H9 (cell line): ENCODE measurements around the gene BAMBI. TPM values are rescaled to one million over a fixed set of nuclear protein-coding genes. Genes with fewer than 3 reads are reported as not detected.
A peak's percentile ranks its signal among the peaks of the same experiment; 100 is the strongest.

Experiments used
- DNase-seq: peaks from one replicate; pipeline ENCODE4 v3.0.0-alpha.2; 2017
- H2AFZ ChIP-seq: one replicate; pipeline ENCODE4 v1.6.1; 2013; ENCODE audit warnings: mild to moderate bottlenecking, low read length, control low read depth, moderate library complexity
- H2AK5ac ChIP-seq: 2 replicates; pipeline ENCODE4 v1.6.1; 2013; ENCODE audit warnings: low read length, control low read depth, mixed read lengths; ENCODE audit not compliant: insufficient read length
- H2BK120ac ChIP-seq: one replicate; pipeline ENCODE4 v1.6.1; 2013; ENCODE audit warnings: low read depth, mild to moderate bottlenecking, low read length, control low read depth, inconsistent platforms; ENCODE audit not compliant: poor library complexity, severe bottlenecking
- H2BK12ac ChIP-seq: 2 replicates; pipeline ENCODE4 v1.6.1; 2013; ENCODE audit warnings: low read length, control low read depth, mixed read lengths, low read depth; ENCODE audit not compliant: insufficient read length
- H2BK15ac ChIP-seq: 2 replicates; pipeline ENCODE4 v1.6.1; 2013; ENCODE audit warnings: low read depth, low read length, control low read depth
- H2BK20ac ChIP-seq: one replicate; pipeline ENCODE4 v1.6.1; 2013; ENCODE audit warnings: low read depth, mild to moderate bottlenecking, low read length, control low read depth, inconsistent platforms; ENCODE audit not compliant: poor library complexity, severe bottlenecking
- H2BK5ac ChIP-seq: 2 replicates; pipeline ENCODE4 v1.6.1; 2013; ENCODE audit warnings: low read length, control low read depth, mixed read lengths; ENCODE audit not compliant: insufficient read length
- H3K14ac ChIP-seq: 2 replicates; pipeline ENCODE4 v1.6.1; 2013; ENCODE audit warnings: low read length, control low read depth; ENCODE audit not compliant: insufficient read depth
- H3K18ac ChIP-seq: 2 replicates; pipeline ENCODE4 v1.6.1; 2013; ENCODE audit warnings: low read depth, mild to moderate bottlenecking, mixed read lengths, low read length, control low read depth; ENCODE audit not compliant: insufficient read length
- H3K23ac ChIP-seq: 2 replicates; pipeline ENCODE4 v1.6.1; 2013; ENCODE audit warnings: low read length, control low read depth, mixed read lengths, low read depth; ENCODE audit not compliant: insufficient read length
- H3K23me2 ChIP-seq: 2 replicates; pipeline ENCODE4 v1.6.1; 2013; ENCODE audit warnings: low read depth, mild to moderate bottlenecking, mixed read lengths, low read length, control low read depth; ENCODE audit not compliant: insufficient read length, poor library complexity, severe bottlenecking
- H3K27ac ChIP-seq: 2 replicates; pipeline ENCODE4 v1.5.1; 2013; ENCODE audit warnings: low read length, control low read depth, mixed read lengths, low read depth; ENCODE audit not compliant: insufficient read length
- H3K27me3 ChIP-seq: 2 replicates; pipeline ENCODE4 v1.6.1; 2013; ENCODE audit warnings: low read length, control low read depth, inconsistent platforms; ENCODE audit not compliant: insufficient read depth
- H3K4ac ChIP-seq: 2 replicates; pipeline ENCODE4 v1.6.1; 2013; ENCODE audit warnings: low read depth, mild to moderate bottlenecking, control low read depth, inconsistent platforms, low read length, moderate library complexity
- H3K4me1 ChIP-seq: 2 replicates; pipeline ENCODE4 v1.6.1; 2013; ENCODE audit warnings: low read length, control low read depth, inconsistent platforms; ENCODE audit not compliant: insufficient read depth
- H3K4me2 ChIP-seq: 2 replicates; pipeline ENCODE4 v1.6.1; 2013; ENCODE audit warnings: low read length, control low read depth, mixed read lengths; ENCODE audit not compliant: insufficient read length, insufficient read depth
- H3K56ac ChIP-seq: 2 replicates; pipeline ENCODE4 v1.6.1; 2013; ENCODE audit warnings: low read depth, mild to moderate bottlenecking, mixed read lengths, low read length, control low read depth; ENCODE audit not compliant: insufficient read length
- H3K79me1 ChIP-seq: 2 replicates; pipeline ENCODE4 v1.6.1; 2013; ENCODE audit warnings: low read depth, mild to moderate bottlenecking, moderate library complexity, low read length, control low read depth, inconsistent platforms; ENCODE audit not compliant: insufficient read depth, poor library complexity, severe bottlenecking
- H3K79me2 ChIP-seq: 2 replicates; pipeline ENCODE4 v1.6.1; 2013; ENCODE audit warnings: low read length, control low read depth, inconsistent platforms; ENCODE audit not compliant: insufficient read depth
- H3K9ac ChIP-seq: 2 replicates; pipeline ENCODE4 v1.6.1; 2013; ENCODE audit warnings: low read length, control low read depth, mixed read lengths; ENCODE audit not compliant: insufficient read length; ENCODE audit errors: extremely low read depth
- H3K9me3 ChIP-seq: one replicate; pipeline ENCODE4 v1.6.1; 2013; ENCODE audit warnings: low read depth, low read length, inconsistent platforms; ENCODE audit not compliant: control insufficient read depth
- H3T11ph ChIP-seq: one replicate; pipeline ENCODE4 v1.6.1; 2013; ENCODE audit warnings: mild to moderate bottlenecking, low read length, control low read depth, inconsistent platforms
- H4K20me1 ChIP-seq: one replicate; pipeline ENCODE4 v1.6.1; 2013; ENCODE audit not compliant: control insufficient read depth, insufficient read length, insufficient read depth
- H4K5ac ChIP-seq: 2 replicates; pipeline ENCODE4 v1.6.1; 2013; ENCODE audit warnings: low read depth, mild to moderate bottlenecking, mixed read lengths, low read length, control low read depth; ENCODE audit not compliant: insufficient read length
- H4K8ac ChIP-seq: replicated peaks from 2 replicates; pipeline ENCODE4 v1.6.1; 2013; ENCODE audit warnings: low read length, control low read depth, mixed read lengths, low read depth; ENCODE audit not compliant: insufficient read length
- H4K91ac ChIP-seq: 2 replicates; pipeline ENCODE4 v1.6.1; 2013; ENCODE audit warnings: low read depth, mild to moderate bottlenecking, moderate library complexity, mixed read lengths, low read length, control low read depth; ENCODE audit not compliant: insufficient read length
- H3K27ac Mint-ChIP-seq, 3 experiments: 2 replicates in 2 of 3; 3 replicates in 1 of 3; pipeline ENCODE4 v1.8.0; 2020 to 2021; ENCODE audit warnings: mixed read lengths in 3 of 3, mild to moderate bottlenecking in 1 of 3, moderate library complexity in 1 of 3
- H3K27me3 Mint-ChIP-seq: 2 replicates; pipeline ENCODE4 v1.8.0; 2021; ENCODE audit warnings: low read depth, mild to moderate bottlenecking, moderate library complexity, mixed read lengths
- H3K36me3 Mint-ChIP-seq, 3 experiments: 2 replicates in 2 of 3; 3 replicates in 1 of 3; pipeline ENCODE4 v1.8.0; 2020 to 2021; ENCODE audit warnings: low read depth in 3 of 3, mixed read lengths in 3 of 3; ENCODE audit not compliant: insufficient read depth in 1 of 3
- H3K4me1 Mint-ChIP-seq, 2 experiments: 2 replicates each; pipeline ENCODE4 v1.8.0; 2020; ENCODE audit warnings: mixed read lengths in 2 of 2
- H3K4me3 Mint-ChIP-seq, 2 experiments: 2 replicates in 1 of 2; 3 replicates in 1 of 2; pipeline ENCODE4 v1.8.0; 2020 to 2021; ENCODE audit warnings: mild to moderate bottlenecking in 2 of 2, mixed read lengths in 2 of 2, moderate library complexity in 1 of 2
- H3K9me3 Mint-ChIP-seq, 2 experiments: 2 replicates in 1 of 2; 3 replicates in 1 of 2; pipeline ENCODE4 v1.8.0; 2020; ENCODE audit warnings: mild to moderate bottlenecking in 2 of 2, mixed read lengths in 2 of 2, moderate library complexity in 1 of 2
- WGBS: extraction: QIAGEN DNeasy Blood & Tissue Kit; methylation state at CpG from one replicate; pipeline ENCODE4 v1.1.7; 2013; ENCODE audit warnings: missing lambda C conversion rate, low lambda C conversion rate, mixed read lengths; ENCODE audit not compliant: insufficient read length; ENCODE audit errors: extremely low coverage; 5-methylcytosine and 5-hydroxymethylcytosine counted together
- total RNA-seq: library from RNA; stranded (reverse); gene quantifications from 2 replicates; pipeline ENCODE4 v1.2.1, GENCODE V29; 2021
- TF ChIP-seq, protein P1 (sequence below): fragments of 200-600 bp; sonication (generic); conservative IDR thresholded peaks from 3 replicates; pipeline ENCODE4 v1.8.0; 2021; ENCODE audit warnings: antibody characterized with exemption, mild to moderate bottlenecking

Gene BAMBI
- total RNA-seq, 1 experiment from 2014 or later = 16.8 TPM

DNA sequence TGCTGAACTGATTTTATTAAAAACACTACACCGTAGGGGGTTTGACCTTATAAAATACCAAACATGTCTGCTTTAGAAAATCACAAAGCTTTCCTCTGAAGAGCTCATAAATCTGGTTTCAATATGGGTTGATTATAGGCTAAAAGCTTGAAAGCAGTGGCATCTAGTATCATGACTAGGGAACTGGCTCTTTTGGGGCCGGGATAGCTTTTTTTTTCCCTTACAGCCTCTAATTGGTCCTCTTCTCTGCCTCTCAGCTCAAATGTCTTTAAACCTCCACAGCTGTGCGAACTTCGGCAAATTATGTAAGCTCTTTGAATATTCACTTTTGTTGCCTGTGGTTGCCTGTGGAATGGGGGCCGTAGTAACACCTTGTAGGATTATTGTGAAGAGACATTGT, 8.4 kb downstream of the BAMBI start:
- no peak overlapping the region for H2BK15ac ChIP-seq
- no peak overlapping the region for H3K4me2 ChIP-seq
- peaks cover 67 to 68% of the 10 kb centered on the region in 2 experiments for H3K4me1 Mint-ChIP-seq
- TF ChIP-seq, protein P1, sequence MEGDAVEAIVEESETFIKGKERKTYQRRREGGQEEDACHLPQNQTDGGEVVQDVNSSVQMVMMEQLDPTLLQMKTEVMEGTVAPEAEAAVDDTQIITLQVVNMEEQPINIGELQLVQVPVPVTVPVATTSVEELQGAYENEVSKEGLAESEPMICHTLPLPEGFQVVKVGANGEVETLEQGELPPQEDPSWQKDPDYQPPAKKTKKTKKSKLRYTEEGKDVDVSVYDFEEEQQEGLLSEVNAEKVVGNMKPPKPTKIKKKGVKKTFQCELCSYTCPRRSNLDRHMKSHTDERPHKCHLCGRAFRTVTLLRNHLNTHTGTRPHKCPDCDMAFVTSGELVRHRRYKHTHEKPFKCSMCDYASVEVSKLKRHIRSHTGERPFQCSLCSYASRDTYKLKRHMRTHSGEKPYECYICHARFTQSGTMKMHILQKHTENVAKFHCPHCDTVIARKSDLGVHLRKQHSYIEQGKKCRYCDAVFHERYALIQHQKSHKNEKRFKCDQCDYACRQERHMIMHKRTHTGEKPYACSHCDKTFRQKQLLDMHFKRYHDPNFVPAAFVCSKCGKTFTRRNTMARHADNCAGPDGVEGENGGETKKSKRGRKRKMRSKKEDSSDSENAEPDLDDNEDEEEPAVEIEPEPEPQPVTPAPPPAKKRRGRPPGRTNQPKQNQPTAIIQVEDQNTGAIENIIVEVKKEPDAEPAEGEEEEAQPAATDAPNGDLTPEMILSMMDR = no peak
- H3K9ac ChIP-seq = no peak overlapping the region
- no peak overlapping the region for H2BK120ac ChIP-seq
- H3K4ac ChIP-seq = no peak overlapping the region
- peaks cover 13% of the 10 kb centered on the region; the same call in 1 of the 2 replicates for H3K79me2 ChIP-seq
- no peaks in the 10 kb centered on the region for H3K23me2 ChIP-seq
- no peak overlapping the region for H3K56ac ChIP-seq
- H2BK20ac ChIP-seq = no peak overlapping the region
- no peak overlapping the region for H3K18ac ChIP-seq
- peaks cover 3% of the 10 kb centered on the region for H3K79me1 ChIP-seq
- no peak overlapping the region for H3K14ac ChIP-seq
- no peak overlapping the region for H3K27ac ChIP-seq
- no peak overlapping the region for H4K5ac ChIP-seq
- no peak overlapping the region for H2BK12ac ChIP-seq
- no peaks in the 10 kb centered on the region for H3K27me3 Mint-ChIP-seq
- peaks cover 10% of the 10 kb centered on the region for H3K4me1 ChIP-seq
- no peak overlapping the region for H3T11ph ChIP-seq
- peaks cover 29 to 36% (median 33%) of the 10 kb centered on the region in 3 experiments; a peak in 6 of 7 replicates for H3K36me3 Mint-ChIP-seq
- no peak overlapping the region for H4K91ac ChIP-seq
- H3K27ac Mint-ChIP-seq = peak overlapping the region in 2 of 3 experiments; percentile 90 to 91; a peak in 4 of 7 replicates
- no peak overlapping the region for H4K8ac ChIP-seq
- no peak overlapping the region for H3K23ac ChIP-seq
- H3K9me3 Mint-ChIP-seq = no peaks in the 10 kb centered on the region
- H3K4me3 Mint-ChIP-seq = peak overlapping the region in 1 of 2 experiments; percentile 53; a peak in 2 of 5 replicates
- no peaks in the 10 kb centered on the region for H4K20me1 ChIP-seq
- no peaks in the 10 kb centered on the region for H3K27me3 ChIP-seq
- no peak for DNase-seq
- H2AFZ ChIP-seq = no peak overlapping the region
- no peak overlapping the region for H2BK5ac ChIP-seq
- no CpG with 5 or more reads among the region's 5 CpGs for WGBS
- H3K9me3 ChIP-seq = no peaks in the 10 kb centered on the region
- H2AK5ac ChIP-seq = no peak overlapping the region
